ENCODE data around the gene MZT1. TPM values are rescaled to one million over a fixed set of nuclear protein-coding genes. Genes with fewer than 3 reads are reported as not detected.
"Not testable (repeated sequence)": the region's sequence is repeated elsewhere in the genome, so short reads cannot be mapped to it uniquely, and the experiment has no call there.

Gene MZT1, protein sequence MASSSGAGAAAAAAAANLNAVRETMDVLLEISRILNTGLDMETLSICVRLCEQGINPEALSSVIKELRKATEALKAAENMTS
- polyA plus RNA-seq (ENCODE audit: insufficient read length in 4 of 4): 10 to 100 TPM; 20.1 to 30.1 (median 21.2) TPM

DNA sequence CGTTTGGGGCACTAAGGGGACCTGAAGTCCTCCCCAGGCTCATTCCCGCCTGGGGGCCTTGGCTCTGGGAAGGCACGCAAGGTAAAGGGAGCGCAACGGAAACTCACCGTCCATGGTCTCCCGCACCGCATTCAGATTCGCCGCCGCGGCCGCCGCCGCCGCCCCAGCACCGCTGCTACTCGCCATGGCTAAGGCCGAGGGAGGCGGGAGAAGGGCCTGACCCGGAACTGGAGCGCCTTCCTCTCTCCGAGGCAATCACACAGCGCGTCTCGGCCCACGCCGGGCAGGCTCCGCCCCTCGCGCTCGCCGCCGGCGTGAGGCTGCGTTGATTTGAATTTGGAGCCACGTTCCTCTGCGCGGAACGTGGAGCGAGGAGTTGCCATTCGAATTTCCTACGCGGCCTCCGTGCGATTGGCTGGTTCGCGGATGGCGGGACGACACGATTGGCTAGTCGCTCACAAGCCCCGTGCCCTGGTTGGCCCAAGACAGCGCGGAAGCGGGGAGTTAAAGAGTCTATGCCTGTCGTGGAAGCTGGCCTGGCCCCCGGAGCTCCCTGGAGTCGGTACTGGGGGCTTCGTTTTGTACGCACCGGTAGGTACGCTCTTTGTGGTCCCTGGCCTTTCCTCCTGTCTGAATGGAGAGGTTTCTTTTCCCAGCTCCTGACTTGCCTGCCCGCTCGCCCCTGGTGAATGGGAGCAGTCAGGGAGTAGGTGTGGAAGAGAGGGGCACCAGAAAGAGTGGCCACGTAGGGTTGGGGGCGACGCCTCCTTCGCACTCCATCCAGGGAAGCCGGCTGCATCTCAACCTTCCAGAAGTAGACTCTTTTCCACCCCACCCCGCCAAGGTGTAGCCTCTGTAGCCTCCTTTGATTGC, at the start of gene MZT1, which contains the start of gene BORA:
TSS of gene MZT1 (minus strand) at position 213 of the 873 bp plus-strand sequence. CDS start at position 186, 27 bp downstream.
TSS of gene BORA (plus strand) at position 507 of the 873 bp plus-strand sequence. CDS start 1,018 bp downstream, outside the sequence.
- peak; percentile 89 to 95 (median 91) for DNase-seq (ENCODE audit: low read depth in 4 of 4, low spot score in 3 of 4)

GRCh38 chr13:72774019-72774418, 46.6 kb upstream of the MZT1 start:
- DNase-seq (ENCODE audit: low read depth in 4 of 4, low spot score in 3 of 4): no peak

GRCh38 chr13:72763411-72763810, 36.0 kb upstream of the MZT1 start:
- DNase-seq (ENCODE audit: low read depth in 4 of 4, low spot score in 3 of 4): no peak

DNA sequence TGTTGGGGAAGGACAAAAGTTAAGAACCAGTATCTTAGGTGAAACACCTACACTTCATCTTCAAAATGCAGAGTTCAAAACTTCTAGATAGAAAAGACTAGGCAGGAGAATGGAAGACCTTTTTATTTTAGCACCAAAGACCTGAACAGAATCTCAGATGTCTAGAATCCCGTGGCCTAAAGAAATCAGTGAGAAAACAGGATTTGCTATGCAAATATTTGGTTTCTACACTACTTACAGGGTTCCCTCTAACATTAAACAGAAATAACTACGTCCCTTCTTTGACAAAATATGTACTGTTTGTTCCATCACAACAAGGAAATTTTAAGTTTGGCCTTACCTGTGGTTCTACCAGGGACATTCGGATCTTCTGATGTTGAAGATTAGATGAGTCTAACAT, 32.8 kb upstream of the MZT1 start:
- DNase-seq (ENCODE audit: low read depth in 4 of 4, low spot score in 3 of 4): no peak

DNA sequence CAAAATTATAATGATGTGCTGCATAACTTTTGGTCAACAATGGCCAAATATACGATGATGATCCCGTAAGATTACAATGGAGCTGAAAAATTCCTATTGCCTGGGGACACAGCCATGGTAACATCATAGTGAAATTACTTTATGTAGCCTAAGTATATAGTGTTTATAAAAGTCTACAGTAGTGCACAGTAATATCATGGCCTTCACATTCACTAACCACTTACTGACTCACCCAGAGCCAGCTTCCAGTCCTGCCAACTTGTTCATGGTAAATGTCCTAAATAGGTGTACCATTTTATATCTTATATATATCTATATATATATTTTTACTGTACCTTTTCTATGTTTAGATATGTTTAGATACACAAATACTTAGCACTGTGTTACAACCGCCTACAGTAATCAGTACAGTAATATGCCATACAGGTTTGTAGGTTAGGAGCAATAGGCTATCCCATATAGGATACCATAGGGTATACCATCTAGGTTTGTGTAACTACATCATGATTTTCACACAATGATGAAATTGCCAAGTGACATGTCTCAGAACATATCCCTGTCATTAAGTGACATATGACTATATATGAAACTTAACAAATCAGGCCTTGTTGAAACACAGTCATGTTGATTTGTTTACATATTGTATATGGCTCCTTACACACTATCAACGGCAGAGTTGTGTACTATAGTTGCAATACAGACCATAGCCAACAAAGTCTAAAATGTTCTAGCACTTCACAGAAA, 30.5 kb upstream of the MZT1 start:
- DNase-seq (ENCODE audit: low read depth in 4 of 4, low spot score in 3 of 4): no peak

DNA sequence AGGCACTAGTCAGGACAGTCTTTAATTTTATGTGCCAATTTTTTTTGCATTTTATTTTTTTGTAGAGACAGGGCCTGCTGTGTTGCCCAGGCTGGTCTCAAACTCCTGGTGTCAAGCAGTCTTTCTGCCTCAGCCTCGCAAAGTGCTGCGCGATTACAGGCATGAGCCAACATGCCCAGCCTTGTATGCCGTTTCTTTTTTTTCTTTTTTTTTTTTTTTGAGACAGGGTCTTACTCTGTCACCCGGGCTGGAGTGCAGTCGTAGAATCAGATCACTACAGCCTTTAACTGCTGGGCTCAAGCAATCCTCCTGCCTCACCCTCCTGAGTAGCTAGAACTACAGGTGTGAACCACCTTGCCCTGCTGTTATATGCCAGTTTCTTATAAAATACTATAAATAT, 26.7 kb upstream of the MZT1 start:
- DNase-seq (ENCODE audit: low read depth in 4 of 4, low spot score in 3 of 4): no peak

GRCh38 chr13:72751220-72751619, 23.8 kb upstream of the MZT1 start:
- no peak for DNase-seq (ENCODE audit: low read depth in 4 of 4, low spot score in 3 of 4)

- no peak for DNase-seq (ENCODE audit: low read depth in 4 of 4, low spot score in 3 of 4)
Measured at GRCh38 chr13:72745260-72745659, 17.8 kb upstream of the MZT1 start.

GRCh38 chr13:72740015-72740414, 12.6 kb upstream of the MZT1 start:
- DNase-seq (ENCODE audit: low read depth in 4 of 4, low spot score in 3 of 4): no peak

DNA sequence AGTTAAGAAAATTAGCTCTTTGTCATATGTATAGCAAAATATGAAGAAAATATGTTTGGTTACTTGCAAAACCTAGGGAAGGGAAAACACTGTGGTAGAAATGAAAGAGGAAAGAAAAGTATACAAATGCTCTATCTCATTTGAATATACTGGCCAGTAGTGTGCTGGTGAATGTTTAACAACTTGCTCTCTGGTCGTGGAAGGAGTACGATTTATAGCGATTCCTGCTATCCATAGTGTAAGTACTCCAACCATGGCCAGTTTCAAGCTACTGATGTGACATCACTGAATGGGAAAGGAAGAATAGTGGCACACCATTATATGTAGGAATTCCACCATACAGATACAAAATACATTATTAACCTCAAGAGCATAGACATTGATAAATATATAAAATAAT, 9.6 kb upstream of the MZT1 start:
- no peak for DNase-seq (ENCODE audit: low read depth in 4 of 4, low spot score in 3 of 4)

DNA sequence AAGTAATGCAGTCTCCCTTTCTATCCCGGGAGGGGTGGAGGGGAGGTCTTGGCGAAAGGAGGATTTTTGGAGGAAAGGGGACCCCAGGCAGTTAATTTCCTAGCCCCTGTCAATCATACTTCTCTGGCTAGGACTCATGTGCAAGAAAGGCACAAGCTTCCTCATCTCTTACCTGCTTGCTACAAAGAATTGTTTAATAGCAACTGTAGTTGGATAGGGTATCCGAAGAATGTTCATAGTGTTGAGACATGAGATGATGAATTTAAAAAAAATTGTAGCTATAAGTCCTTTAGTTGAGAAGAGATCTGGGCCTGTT, 819 bp upstream of the MZT1 start:
- DNase-seq (ENCODE audit: low read depth in 4 of 4, low spot score in 3 of 4): no peak

DNA sequence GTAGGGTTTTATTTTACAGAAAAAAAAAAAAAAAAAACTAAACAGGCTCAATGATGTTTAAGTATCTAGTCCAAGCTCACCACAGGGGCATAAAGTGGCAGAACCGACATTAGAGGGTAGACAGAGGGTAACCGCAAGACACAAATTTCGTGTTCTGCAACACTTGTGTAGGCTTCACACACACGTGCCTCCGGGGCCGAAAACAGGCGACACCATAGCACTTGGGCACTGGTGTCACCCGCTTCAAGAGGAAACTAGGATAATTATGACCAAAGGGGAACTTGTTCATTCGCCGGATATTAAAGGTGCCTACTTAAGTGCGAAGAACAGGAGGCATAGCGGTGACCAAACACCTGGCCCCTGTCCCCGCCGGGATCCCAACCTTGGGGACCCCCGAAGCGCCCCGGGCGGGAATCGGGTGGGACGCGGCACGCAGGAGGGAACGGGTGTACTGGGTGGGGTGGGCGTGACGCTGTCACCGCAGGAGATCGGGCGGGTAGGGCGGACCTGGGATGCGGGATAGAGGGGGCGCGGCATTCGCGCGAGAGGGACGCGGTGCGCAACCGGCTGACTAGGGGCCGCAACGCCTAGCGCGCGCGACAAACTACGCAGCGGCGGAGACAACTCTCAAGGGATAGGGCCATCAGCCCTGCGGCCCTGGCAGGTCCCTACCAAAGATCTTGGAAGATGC, 558 bp downstream of the MZT1 start:
- DNase-seq (ENCODE audit: low read depth in 4 of 4, low spot score in 3 of 4): peak in 2 of 4 donors; percentile 2 to 22

DNA sequence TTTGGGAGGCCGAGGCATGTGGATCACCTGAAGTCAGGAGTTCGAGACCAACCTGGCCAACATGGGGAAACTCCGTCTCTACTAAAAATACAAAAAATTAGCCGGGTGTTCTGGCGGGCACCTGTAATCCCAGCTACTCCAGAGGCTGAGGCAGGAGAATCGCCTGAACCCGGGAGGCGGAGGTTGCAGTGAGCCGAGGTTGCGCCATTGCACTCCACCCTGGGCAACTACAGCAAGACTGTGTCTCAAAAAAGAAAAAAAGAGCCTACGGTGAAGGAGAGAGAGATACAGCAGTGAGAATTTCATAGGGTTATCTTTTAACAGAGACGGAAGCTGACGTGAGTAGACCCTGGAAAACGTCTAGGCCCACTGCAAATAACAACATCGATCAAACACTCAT, 1.2 kb downstream of the MZT1 start:
- DNase-seq (ENCODE audit: low read depth in 4 of 4, low spot score in 3 of 4): not testable (repeated sequence)

DNA sequence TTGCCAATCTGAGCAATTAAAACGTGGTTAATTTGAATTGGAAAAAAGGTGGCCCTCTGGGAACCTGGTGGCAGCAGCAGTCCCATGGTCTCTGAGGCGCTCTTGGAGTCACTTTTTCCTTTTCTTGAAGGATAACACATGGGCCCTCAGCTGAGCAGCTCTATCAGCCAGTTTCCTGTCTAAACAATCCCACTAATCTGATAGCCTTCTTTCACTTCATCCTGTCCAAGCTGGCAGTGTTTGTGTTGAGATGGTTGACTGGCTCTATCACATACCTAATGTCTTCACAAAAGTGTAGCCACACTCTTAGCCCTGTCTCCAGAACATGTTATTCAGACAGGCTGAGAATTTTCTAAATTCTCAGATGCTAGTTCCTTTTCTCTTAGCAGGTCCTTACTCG, 10.7 kb downstream of the MZT1 start:
- DNase-seq (ENCODE audit: low read depth in 4 of 4, low spot score in 3 of 4): no peak

DNA sequence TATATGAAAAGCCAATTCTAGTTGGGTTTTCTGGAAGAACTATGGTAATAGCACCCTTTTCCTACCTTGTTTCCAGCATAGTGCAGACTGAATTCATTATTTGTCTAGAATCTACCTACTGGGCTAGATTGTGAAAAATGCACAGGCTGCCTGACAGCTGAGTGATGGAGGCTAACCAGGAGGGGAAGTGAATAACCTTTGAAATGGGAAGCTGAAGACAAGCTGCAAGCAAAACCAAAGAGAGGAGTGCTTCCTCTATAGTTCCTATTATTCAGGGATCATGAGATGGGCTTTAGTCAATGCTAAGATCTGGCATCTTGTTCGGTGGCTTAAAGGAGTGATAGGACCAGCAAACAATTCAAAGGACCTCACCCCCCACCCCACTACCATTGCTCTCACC, 26.9 kb downstream of the MZT1 start:
- no peak for DNase-seq (ENCODE audit: low read depth in 4 of 4, low spot score in 3 of 4)

- no peak for DNase-seq (ENCODE audit: low read depth in 4 of 4, low spot score in 3 of 4)
Measured at GRCh38 chr13:72698164-72698563, 29.3 kb downstream of the MZT1 start.

GRCh38 chr13:72696579-72696978, 30.9 kb downstream of the MZT1 start:
- no peak for DNase-seq (ENCODE audit: low read depth in 4 of 4, low spot score in 3 of 4)

GRCh38 chr13:72694314-72694713, 33.1 kb downstream of the MZT1 start:
- DNase-seq (ENCODE audit: low read depth in 4 of 4, low spot score in 3 of 4): no peak

DNA sequence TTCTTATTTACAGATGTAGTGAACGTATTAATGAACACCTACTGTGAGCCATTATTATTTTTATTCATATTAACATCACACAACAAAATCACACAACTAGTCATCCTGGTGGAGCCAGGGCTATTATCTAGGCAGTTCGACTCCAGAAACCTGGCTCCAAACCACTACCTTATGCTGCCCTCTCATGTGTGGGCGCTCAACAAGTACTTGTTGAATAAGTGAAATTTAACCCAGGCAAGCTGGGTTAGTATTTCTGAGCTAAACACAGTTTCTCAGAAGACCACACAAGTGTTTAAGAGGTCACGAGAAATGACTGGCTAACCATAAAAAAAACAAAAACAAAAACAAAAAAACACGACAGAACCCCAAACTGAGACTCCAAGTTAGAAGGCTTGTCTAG, 33.6 kb downstream of the MZT1 start:
- DNase-seq (ENCODE audit: low read depth in 4 of 4, low spot score in 3 of 4): no peak

DNA sequence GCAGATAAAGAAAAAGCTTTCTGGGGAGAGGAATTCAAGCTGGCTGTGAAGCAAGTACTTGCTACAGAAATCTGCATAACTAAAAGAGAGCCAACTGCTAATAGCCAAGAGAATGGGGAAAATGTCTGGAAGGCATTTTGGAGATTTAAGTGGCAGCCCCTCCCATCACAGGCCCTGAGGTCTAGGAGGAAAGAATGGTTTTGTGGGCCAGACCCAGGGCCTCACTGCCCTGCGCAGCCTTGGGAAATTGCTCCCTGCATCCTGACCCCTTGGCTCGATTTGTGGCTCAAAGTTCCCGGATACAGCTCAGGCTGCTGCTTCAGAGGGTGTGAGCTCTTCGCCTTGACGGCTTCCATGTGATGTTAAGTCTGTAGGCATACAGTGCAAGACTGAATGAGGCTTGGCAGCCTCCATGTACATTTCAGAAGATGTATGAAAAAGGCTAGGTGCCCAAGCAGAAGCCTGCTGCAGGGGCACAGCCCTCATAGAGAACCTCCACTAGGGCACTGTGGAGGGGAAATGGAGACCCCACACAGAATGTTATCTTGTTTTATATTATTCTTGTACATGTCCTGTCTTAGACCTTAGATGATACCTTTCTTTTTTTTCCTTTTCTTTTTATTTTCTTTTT, 34.4 kb downstream of the MZT1 start:
- DNase-seq (ENCODE audit: low read depth in 4 of 4, low spot score in 3 of 4): no peak
